ENCODE data around the gene KIAA0753. TPM values are rescaled to one million over a fixed set of nuclear protein-coding genes. Genes with fewer than 3 reads are reported as not detected.

The KIAA0753 gene
- total RNA-seq, 1 experiment from 2014 or later = 13.0 TPM

GRCh38 chr17:6684460-6684783 lies 43.9 kb upstream of the KIAA0753 start:
- TF ChIP-seq SIN3A (IDR thresholded peaks at IDR 0.05; ENCODE audit: borderline replicate concordance, insufficient read depth, low read depth, low read length) = no peak
- TF ChIP-seq REST (IDR thresholded peaks at IDR 0.05; ENCODE audit: insufficient read depth in 1 of 2, low read depth in 2 of 2, low read length in 1 of 2) = no peak
- no peak for TF ChIP-seq POLR2AphosphoS5 (IDR thresholded peaks at IDR 0.05; ENCODE audit: low read depth, low read length)
- TF ChIP-seq TCF7L2 (IDR thresholded peaks at IDR 0.05; ENCODE audit: low read depth, low read length) = no peak
- TF ChIP-seq CTCF (IDR thresholded peaks at IDR 0.05) = no peak
- CTCF ChIA-PET = no interaction called here
- POLR2A ChIA-PET = no interaction called here
- no peak for ATAC-seq
- Histone ChIP-seq H3K27ac (ENCODE audit: low read length) (no peak overlapping the region), H3K27me3 (ENCODE audit: control insufficient read depth, insufficient read depth, low read length) (peaks cover 3% of the 10 kb centered on the region; the same call in 1 of the 2 replicates), H3K36me3 (ENCODE audit: control insufficient read depth, insufficient read depth, low read length) (no peaks in the 10 kb centered on the region), H3K4me3 (ENCODE audit: low read depth in 2 of 2, low read length in 2 of 2) (no peak overlapping the region), H3K4me1 (ENCODE audit: control insufficient read depth, insufficient read depth, low read length) (no peaks in the 10 kb centered on the region), H3K9me3 (ENCODE audit: control insufficient read depth, insufficient read depth, low read depth, low read length) (no peaks in the 10 kb centered on the region)
- intact Hi-C loops (cut with micrococcal nuclease; ENCODE audit: unreplicated experiment) (no loop called here), in situ Hi-C loops (cut with HindIII; ENCODE audit: low pct_unique_long_range_greater_than_20kb, low sequenced_read_pairs) (no loop called here)
- no TSS peak for BruUV-seq (replicated peaks)
- DNase-seq (ENCODE audit: low read depth, low spot score) = no peak

- no peaks in the 10 kb centered on the region for H3K4me1 ChIP-seq (ENCODE audit: control insufficient read depth, insufficient read depth, low read length)
- in situ Hi-C loops (cut with HindIII; ENCODE audit: low pct_unique_long_range_greater_than_20kb, low sequenced_read_pairs) = no loop called here
- CTCF ChIA-PET = interaction anchor here (0.7 kb wide), 1 partner anchor 404 kb away, joined by 3 read pairs; no protein-coding TSS in a partner anchor
- intact Hi-C loops (cut with micrococcal nuclease; ENCODE audit: unreplicated experiment) = no loop called here
- no TSS peak for BruUV-seq (replicated peaks)
- H3K4me3 ChIP-seq (ENCODE audit: low read depth in 2 of 2, low read length in 2 of 2) = no peak overlapping the region
- DNase-seq (ENCODE audit: low read depth, low spot score) (no peak), ATAC-seq (no peak)
- no peaks in the 10 kb centered on the region for H3K36me3 ChIP-seq (ENCODE audit: control insufficient read depth, insufficient read depth, low read length)
- H3K9me3 ChIP-seq (ENCODE audit: control insufficient read depth, insufficient read depth, low read depth, low read length) = no peaks in the 10 kb centered on the region
- POLR2A ChIA-PET = no interaction called here
- H3K27me3 ChIP-seq (ENCODE audit: control insufficient read depth, insufficient read depth, low read length) = peaks cover 3% of the 10 kb centered on the region
- TF ChIP-seq REST (IDR thresholded peaks at IDR 0.05; ENCODE audit: insufficient read depth in 1 of 2, low read depth in 2 of 2, low read length in 1 of 2) (no peak), SIN3A (IDR thresholded peaks at IDR 0.05; ENCODE audit: borderline replicate concordance, insufficient read depth, low read depth, low read length) (no peak), CTCF (IDR thresholded peaks at IDR 0.05) (no peak), POLR2AphosphoS5 (IDR thresholded peaks at IDR 0.05; ENCODE audit: low read depth, low read length) (no peak), TCF7L2 (IDR thresholded peaks at IDR 0.05; ENCODE audit: low read depth, low read length) (no peak)
- H3K27ac ChIP-seq (ENCODE audit: low read length) = no peak overlapping the region
Observed at GRCh38 chr17:6683730-6684459, 43.4 kb upstream of the KIAA0753 start.

Measured in Panc1 (cell line).